HG02588 (cell line): ENCODE data around the gene KDM4B.

ENCODE experiments used
- ATAC-seq: cut with Tn5 transposase; IDR thresholded peaks from one replicate; pipeline ENCODE4 v1.9.1; 2021; ENCODE audit warnings: mild to moderate bottlenecking, moderate library complexity; ENCODE audit not compliant: unreplicated experiment

The KDM4B gene

GRCh38 chr19:5085566-5085965, 116.7 kb downstream of the KDM4B start:
- no peak for ATAC-seq

DNA sequence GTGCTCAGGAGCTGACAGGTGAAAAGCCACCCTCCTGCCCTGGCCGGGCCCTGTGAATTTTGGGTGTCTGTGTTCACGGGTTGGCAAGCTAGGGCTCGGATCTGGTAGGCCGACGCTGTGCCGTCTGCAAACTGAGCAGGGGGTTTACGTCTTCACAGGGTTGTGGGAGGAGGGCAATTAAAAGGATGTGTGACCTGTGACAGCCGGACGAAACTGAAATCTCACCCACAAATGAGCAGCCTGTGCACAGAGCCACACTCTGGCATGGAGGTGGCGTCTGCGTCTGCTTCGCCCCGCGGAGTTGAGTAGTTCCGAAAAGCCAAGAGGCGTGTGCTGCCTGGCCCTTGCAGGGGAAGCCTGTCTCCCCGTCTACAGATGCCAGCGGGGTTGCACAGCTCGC, 117.3 kb downstream of the KDM4B start:
- ATAC-seq: no peak

- ATAC-seq: no peak
These were observed 118.0 kb downstream of the KDM4B start for GRCh38 chr19:5086725-5087439.

- ATAC-seq: no peak
These were observed 120.4 kb downstream of the KDM4B start for GRCh38 chr19:5089283-5089682.

- ATAC-seq: no peak
These were observed 121.6 kb downstream of the KDM4B start for GRCh38 chr19:5090465-5091017.

- ATAC-seq: no peak
These were observed 122.2 kb downstream of the KDM4B start for GRCh38 chr19:5091018-5091683.

GRCh38 chr19:5091684-5092480, 123.0 kb downstream of the KDM4B start:
- ATAC-seq: no peak

GRCh38 chr19:5092481-5092843, 123.5 kb downstream of the KDM4B start:
- ATAC-seq: no peak

GRCh38 chr19:5093297-5093928, 124.5 kb downstream of the KDM4B start:
- ATAC-seq: no peak

- ATAC-seq: no peak
These were observed 125.2 kb downstream of the KDM4B start for GRCh38 chr19:5093948-5094718.

GRCh38 chr19:5094768-5095567, 126.1 kb downstream of the KDM4B start:
- no peak for ATAC-seq

GRCh38 chr19:5095568-5095850, 126.6 kb downstream of the KDM4B start:
- ATAC-seq: no peak

GRCh38 chr19:5096536-5096935, 127.6 kb downstream of the KDM4B start:
- ATAC-seq: no peak

- no peak for ATAC-seq
These were observed 128.5 kb downstream of the KDM4B start for GRCh38 chr19:5097331-5097930.

- no peak for ATAC-seq
These were observed 129.2 kb downstream of the KDM4B start for GRCh38 chr19:5097959-5098623.

DNA sequence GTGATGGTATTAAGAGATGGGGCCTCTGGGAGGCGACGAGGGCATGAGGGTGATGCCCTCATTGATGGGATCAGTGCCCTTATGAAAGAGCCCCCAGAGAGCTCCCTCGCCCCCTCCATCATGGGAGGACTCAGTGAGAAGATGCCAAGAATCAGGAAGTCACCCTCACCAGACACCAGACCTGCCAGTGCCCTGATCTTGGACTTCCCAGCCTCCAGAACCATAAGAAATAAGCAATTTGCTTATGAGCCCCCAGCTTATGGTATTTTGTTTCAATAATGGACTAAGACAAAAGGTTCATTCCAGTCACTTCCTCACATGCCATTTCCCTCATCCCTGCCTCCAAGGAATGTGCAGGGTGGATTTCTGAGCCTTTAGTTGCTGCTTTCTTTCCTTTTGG, 129.7 kb downstream of the KDM4B start:
- ATAC-seq: no peak

- ATAC-seq: no peak
These were observed 130.8 kb downstream of the KDM4B start for GRCh38 chr19:5099701-5100221.

DNA sequence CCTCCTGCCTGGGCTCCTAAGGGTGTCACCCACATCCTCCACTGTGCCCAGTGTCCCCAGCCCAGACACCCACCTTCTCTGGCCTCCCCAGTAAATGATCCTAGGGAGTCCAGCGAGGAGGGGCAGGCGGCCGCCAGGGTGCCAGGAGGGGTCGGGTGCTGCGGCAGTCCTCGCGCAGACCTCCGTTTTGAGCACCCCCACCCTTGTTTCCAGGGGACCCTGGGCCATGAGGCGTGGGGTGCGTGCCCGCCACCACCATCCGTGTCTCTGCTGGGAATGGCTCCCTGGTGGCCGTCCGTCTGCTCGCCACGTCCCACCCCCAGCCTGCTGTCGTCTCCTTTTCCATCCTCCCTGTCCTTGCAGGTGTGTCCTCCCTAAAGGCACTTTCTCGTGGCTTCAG, 133.0 kb downstream of the KDM4B start:
- ATAC-seq: no peak

GRCh38 chr19:5102520-5102919, 133.6 kb downstream of the KDM4B start:
- no peak for ATAC-seq
